Measurements from ENCODE around the gene FRAS1.

FRAS1 gene

GRCh38 chr4:78551420-78552351 is 494.6 kb downstream of the FRAS1 start, which contains the start of gene ANXA3:
ANXA3 (plus strand) TSS chr4:78551770; CDS start chr4:78554474, 2,704 bp downstream.
- no peak for DNase-seq (ENCODE audit: low spot score)

- no peak for DNase-seq (ENCODE audit: low spot score)
Measured at GRCh38 chr4:78552389-78553042, 495.4 kb downstream of the FRAS1 start.

DNA sequence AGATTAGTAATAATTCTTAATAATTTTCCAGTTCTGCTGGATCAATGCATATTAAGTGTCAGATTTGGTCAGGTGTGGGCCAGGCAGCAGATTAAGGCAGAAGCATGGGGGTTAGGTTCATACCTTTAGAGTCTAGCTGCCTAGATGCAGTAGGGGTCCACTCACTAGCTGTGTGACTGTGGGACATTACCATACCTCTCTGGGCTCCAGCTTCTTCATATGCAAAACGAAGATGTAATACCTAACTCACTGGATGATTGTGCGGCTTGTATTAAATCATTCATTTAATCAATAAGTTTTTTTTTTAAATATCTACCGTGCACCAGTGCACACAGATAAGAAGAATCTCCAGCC is 495.9 kb downstream of the FRAS1 start:
- no peak for DNase-seq (ENCODE audit: low spot score)

- no peak for DNase-seq (ENCODE audit: low spot score)
Measured at GRCh38 chr4:78553529-78554060, 496.5 kb downstream of the FRAS1 start.

- DNase-seq (ENCODE audit: low spot score): no peak
Measured at GRCh38 chr4:78556665-78557064, 499.5 kb downstream of the FRAS1 start.

DNA sequence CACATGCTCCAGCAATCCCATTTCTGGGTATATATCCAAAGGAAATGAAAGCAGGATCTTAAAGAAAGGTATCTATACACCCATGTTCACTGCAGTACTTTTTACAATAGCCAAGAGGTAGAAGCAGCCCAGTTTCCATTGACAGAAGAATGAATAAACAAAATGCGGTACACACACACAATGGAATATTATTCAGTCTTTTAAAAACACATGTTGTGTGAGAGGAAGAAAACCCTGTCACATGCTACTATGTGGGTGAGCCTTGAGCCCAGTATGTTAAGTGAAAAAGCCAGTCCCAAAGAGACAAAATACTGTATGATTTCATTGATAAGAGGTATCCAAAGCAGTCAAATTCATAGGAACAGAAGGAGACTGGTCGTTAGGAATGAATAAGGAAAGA is 500.7 kb downstream of the FRAS1 start:
- DNase-seq (ENCODE audit: low spot score): no peak

GRCh38 chr4:78558410-78558809 is 501.3 kb downstream of the FRAS1 start:
- DNase-seq (ENCODE audit: low spot score): no peak

GRCh38 chr4:78560296-78560963 is 503.3 kb downstream of the FRAS1 start:
- DNase-seq (ENCODE audit: low spot score): no peak

DNA sequence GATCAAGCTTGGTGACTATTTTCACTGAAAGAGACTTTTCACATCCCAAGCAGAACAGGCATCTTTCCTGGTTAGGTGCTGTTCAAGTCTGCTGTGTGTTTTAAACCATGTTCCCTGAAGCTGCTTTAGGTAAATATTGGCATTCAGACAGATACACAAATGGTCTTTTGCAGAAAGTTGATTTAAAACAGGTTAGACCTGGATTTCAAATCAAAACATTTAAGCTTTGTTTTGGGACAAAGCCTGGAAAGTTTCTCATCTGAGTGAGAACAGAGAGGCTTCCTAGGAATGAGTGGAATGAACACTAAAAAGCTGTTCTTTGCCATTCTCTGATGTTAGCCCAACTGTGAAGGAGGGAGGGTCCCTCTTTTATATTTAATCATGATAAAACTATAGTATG is 504.6 kb downstream of the FRAS1 start:
- no peak for DNase-seq (ENCODE audit: low spot score)

DNA sequence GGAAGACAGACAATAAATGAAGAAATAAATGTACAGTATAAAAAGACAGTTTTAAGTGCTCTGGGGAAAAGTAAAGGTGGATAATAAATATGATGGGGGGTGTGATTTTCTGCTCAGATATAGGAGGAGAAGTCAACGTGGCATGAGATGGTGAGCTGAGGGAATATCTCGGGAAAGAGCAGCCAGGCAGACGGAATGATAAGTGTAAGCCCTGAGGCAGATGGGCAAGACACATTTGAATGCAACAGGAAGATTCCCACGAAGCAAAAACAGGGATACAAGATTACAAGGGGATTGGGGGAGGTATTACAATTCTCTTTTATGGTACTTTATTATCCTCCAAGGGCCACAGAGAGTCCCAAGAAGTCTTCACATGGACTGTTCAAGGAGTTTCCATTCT is 505.6 kb downstream of the FRAS1 start:
- DNase-seq (ENCODE audit: low spot score): no peak

DNA sequence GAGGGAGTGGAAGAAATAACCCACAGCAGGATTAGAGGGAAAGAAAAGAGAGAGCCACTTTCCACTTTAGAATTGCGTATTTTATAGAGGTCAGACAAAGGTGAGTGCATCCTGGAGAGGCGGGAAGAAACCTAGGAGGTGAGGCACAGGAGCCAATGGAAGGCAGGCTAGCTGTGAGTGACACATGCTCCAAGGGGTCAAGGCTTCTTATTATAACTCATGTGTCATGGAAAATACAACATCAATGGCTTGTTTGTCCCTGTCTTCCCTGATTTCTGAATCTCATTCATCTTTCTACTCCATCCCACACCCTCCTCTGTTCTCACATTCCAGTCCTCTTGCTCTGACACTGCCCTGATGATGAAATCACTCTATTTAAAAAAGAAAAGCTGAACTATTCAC is 508.8 kb downstream of the FRAS1 start:
- no peak for DNase-seq (ENCODE audit: low spot score)

GRCh38 chr4:78566834-78567499 is 509.8 kb downstream of the FRAS1 start:
- no peak for DNase-seq (ENCODE audit: low spot score)

GRCh38 chr4:78567500-78568060 is 510.5 kb downstream of the FRAS1 start:
- DNase-seq (ENCODE audit: low spot score): no peak

- no peak for DNase-seq (ENCODE audit: low spot score)
Measured at GRCh38 chr4:78568640-78569305, 511.6 kb downstream of the FRAS1 start.

- DNase-seq (ENCODE audit: low spot score): no peak
Measured at GRCh38 chr4:78569306-78569821, 512.2 kb downstream of the FRAS1 start.

DNA sequence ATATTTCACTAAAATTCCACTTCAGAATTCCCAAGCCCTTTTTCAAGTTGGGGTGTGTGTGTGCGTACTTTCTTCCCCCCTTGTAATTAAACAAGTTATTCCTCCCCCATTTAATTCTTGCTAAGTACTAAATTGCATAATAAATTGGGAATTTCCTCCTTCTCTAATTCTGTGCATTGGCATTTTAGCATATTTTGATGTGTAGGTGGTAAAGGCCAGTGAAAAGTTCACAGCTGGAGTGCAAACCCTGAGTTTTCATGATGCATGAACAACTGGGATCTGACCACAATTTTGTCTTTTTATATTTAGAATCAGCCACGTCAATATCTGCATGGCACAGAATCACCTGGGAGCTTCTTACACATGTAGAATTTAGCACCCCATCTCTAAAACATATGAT is 513.0 kb downstream of the FRAS1 start:
- no peak for DNase-seq (ENCODE audit: low spot score)

- no peak for DNase-seq (ENCODE audit: low spot score)
Measured at GRCh38 chr4:78571804-78572203, 514.7 kb downstream of the FRAS1 start.

- no peak for DNase-seq (ENCODE audit: low spot score)
Measured at GRCh38 chr4:78578674-78579425, 521.7 kb downstream of the FRAS1 start.

GRCh38 chr4:78581618-78582017 is 524.5 kb downstream of the FRAS1 start:
- DNase-seq (ENCODE audit: low spot score): no peak

Measured in NAMALWA (cell line).